HG03432 (cell line): Measurements from ENCODE around the gene SLC35A3.
A peak's percentile ranks its signal among the peaks of the same experiment; 100 is the strongest.
"Not testable (repeated sequence)": the region's sequence is repeated elsewhere in the genome, so short reads cannot be mapped to it uniquely, and the experiment has no call there.

Experiments used
- ATAC-seq: cut with Tn5 transposase; IDR thresholded peaks from one replicate; pipeline ENCODE4 v1.9.1; 2021; ENCODE audit warnings: mild to moderate bottlenecking, moderate library complexity; ENCODE audit not compliant: unreplicated experiment

SLC35A3 gene

GRCh38 chr1:99969729-99970621 is at the start of gene SLC35A3:
Gene SLC35A3, plus strand, starts transcription at chr1:99969996. Its CDS starts 23,559 bp downstream, at chr1:99993555.
- peak; percentile 94 for ATAC-seq

DNA sequence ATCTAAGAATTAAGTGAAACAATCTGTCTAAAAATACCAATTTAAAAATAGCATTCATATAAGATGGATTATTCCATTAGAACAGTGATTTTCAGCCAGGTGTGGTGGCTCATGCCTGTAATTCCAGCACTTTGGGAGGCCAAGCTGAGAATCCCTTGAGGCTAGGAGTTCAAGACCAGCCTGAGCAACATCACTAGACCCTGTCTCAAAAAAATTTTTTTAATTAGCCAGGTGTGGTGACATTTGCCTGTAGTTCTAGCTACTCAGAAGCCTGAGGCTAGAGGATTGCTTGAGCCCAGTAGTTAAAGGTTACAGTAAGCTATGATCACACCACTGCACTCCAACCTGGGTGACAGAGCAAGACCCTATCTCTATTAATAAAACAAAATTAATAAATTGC is 35.0 kb upstream of the SLC35A3 start:
- ATAC-seq = no peak

GRCh38 chr1:99935534-99935933 is 34.3 kb upstream of the SLC35A3 start:
- no peak for ATAC-seq

DNA sequence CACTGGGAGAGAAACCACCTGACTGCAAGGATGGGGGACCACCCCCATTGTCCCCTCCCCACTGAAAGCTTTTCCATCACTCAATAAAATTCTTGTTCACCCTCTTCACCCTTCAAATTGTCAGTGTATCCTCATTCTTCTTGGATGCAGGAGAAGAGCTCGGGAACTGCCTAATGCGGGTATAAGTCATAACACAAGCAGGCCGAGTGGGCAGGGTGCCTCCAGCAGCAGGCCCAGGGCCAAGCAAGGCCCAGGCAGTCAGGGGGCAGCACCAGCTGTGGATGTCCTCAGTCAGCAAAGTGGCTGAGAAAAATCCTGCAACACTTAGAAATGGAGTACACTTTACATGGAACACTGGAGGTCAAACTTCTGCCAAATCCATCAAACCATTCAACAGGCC is 33.7 kb upstream of the SLC35A3 start:
- no peak for ATAC-seq

DNA sequence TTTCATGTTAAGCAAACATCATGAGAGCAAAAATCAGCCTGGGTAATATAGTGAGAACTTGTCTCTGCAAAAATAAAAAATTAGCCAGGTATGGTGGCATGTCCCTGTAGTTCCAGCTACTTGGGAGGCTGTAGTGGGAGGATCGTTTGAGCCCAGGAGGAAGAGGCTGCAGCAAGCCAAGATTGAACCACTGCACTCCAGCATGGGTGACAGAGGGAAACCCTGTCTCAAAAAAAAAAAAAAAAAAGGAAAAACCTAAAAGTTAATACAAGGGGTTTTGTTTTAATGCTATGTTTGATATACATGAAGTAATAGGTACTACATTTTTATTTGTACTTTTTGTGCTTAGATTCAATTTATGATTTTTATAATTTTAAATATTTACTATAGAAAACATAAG is 27.1 kb upstream of the SLC35A3 start:
- no peak for ATAC-seq

- ATAC-seq = no peak
Measured at GRCh38 chr1:99943223-99943794, 26.5 kb upstream of the SLC35A3 start.

DNA sequence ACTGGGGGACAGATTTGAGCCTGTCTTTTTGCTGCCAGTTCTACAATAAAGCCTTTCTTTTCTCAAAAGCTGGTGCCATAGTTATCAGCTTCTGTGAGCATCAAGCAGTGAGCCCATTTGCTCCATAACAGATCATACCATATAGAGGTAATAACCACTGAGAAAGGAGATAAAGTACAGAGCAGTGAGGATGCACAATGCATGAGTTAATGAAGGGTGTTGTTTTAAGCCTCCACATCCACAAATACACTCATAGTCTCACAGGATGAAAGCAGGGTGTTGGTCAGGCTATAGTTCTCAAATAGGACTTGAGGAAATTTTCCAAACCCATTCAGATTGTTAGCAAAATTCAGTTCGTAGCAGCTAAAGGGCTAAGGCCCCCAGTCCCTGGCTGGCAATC is 25.6 kb upstream of the SLC35A3 start:
- ATAC-seq = no peak

DNA sequence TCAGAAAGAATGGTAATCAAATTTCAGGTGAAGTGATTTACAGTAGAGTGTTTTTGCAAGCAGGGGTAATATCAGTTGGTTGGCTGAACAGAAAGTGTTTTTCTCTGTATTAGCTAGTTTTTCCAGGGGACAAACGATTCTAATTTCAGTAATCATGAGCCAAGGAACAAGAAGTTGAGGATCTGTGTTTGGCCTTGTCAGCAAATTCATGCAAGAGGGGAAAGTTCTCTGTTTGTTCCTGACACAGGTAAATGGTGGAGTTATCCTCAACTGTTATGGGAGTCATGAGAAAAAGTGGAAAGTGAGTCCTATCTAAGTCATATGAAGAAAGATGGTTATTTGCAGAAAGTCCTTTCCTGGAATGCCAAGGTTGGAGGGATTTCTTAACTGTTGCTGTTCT is 24.6 kb upstream of the SLC35A3 start:
- ATAC-seq = no peak

- no peak for ATAC-seq
Measured at GRCh38 chr1:99950486-99950885, 19.3 kb upstream of the SLC35A3 start.

DNA sequence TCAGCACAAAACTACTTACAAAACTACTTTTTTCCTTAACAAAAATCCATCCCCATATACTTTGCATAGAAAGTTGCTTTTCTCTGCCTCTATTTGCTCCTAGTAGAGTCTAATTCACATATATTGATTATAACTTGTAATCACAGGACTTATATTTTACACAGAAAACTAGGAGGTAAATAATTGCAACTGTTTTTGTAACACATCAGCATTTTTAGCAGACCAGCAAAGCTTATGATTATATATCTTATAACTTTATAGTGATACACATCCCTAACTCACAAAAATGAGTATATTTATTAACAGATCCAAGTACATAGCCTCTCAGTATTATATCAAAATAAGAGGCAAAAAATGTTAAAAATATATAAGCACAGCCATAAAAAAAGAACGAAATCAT is 17.3 kb upstream of the SLC35A3 start:
- no peak for ATAC-seq

GRCh38 chr1:99955375-99955774 is 14.4 kb upstream of the SLC35A3 start:
- no peak for ATAC-seq

DNA sequence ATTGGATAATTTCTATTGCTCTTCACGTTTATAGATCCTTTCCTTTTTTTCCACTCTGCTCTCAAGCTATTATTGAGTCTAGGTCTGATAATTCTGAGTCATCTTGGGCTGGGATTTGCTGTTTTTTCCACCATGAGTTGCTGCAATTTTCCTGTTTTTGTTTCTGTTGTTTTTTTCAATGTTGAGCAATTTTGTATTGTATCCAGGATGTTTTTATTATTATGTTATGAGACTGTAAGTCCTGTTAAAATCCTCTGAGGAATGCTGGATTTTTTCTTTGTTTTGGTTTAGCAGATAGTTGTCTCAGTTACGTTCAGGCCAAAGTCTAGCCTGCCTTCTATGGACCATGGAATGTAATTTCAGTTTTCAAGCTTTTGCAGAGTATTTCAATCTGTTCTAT is 13.0 kb upstream of the SLC35A3 start:
- ATAC-seq = no peak

DNA sequence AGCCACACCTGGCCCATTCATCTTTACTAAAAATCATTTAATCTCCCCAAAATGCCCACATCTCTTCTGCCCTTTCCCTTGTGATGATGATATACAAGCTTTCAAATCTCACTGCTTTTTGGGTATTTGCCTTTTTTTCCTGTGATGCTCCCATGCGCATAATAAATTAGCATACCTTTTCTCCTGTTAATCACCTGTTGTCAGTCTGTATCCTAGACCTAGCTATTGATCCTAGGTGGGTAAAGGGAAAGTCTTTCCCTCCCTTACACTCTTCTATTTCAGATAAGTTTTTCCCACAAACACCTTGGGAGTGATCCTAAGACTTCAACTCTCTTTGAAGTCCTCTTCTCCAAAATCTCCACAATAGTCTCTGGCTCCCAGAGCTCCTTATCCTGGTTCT is 12.0 kb upstream of the SLC35A3 start:
- ATAC-seq = no peak

DNA sequence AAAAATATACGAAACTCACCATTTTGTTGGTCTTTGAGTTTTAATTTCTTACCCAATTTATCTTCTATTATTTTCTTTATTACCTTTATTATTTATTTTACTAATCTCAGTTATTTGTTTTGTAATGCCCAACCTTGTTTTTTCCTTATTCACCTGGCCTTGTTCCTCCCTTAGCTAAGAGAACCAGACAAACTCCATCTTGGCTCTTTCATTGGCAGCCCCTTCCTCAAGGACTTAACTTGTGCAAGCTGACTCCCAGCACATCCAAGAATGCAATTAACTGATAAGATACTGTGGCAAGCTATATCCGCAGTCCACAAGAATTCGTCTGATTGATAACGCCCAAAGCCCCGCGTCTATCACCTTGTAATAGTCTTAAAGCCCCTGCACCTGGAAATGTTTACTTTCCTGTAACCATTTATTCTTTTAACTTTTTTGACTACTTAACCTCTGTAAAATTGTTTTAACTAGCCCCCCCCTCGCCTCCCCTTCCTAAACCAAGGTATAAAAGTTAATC is 10.5 kb upstream of the SLC35A3 start:
- not testable (repeated sequence) for ATAC-seq

DNA sequence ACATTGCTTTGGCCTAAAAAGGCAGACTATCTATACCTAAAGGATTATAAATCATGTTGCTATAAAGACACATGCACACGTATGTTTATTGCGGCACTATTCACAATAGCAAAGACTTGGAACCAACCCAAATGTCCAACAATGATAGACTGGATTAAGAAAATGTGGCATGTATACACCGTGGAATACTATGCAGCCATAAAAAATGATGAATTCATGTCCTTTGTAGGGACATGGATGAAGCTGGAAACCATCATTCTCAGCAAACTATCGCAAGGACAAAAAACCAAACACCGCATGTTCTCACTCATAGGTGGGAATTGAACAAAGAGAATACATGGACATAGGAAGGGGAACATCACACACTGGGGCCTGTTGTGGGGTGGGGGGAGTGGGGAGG is 9.5 kb upstream of the SLC35A3 start:
- not testable (repeated sequence) for ATAC-seq

DNA sequence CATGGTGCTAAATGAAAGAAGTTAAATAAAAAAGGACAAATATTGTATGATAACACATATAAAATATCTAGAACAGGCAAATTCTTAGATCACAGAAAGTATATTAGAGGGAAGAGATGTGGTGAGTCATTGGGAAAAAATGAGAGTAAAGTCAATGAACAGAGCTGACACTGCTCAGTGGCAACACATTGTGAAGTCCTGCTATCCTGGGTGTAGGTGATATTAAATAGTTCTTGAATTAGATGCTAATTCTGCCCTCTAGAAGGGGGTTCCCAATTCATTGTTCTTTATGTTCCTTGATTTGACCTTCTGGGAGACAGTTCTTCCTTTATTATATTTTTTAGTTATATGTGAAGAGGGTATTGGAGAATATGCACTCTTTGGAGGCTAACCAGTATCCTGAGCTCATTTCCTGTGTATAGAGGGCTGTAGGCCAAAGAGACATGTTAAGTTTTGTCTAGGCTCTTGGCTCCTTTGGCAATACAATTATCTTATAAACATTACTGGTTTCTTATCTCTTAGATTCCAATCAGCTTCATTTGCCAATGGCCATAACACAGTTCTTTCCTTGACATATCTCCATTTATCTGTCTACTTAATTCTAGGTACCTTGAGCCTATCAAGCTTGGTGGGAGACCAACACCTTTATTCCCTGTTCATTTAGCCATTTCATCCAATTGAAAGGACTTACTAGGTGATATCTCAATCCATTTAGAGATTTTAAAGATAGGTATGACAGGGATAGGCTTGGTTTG is 6.6 kb upstream of the SLC35A3 start:
- no peak for ATAC-seq

GRCh38 chr1:99964806-99965205 is 5.0 kb upstream of the SLC35A3 start:
- no peak for ATAC-seq

- ATAC-seq = no peak
Measured at GRCh38 chr1:99965646-99966375, 4.0 kb upstream of the SLC35A3 start.

- no peak for ATAC-seq
Measured at GRCh38 chr1:99968214-99968613, 1.6 kb upstream of the SLC35A3 start.

DNA sequence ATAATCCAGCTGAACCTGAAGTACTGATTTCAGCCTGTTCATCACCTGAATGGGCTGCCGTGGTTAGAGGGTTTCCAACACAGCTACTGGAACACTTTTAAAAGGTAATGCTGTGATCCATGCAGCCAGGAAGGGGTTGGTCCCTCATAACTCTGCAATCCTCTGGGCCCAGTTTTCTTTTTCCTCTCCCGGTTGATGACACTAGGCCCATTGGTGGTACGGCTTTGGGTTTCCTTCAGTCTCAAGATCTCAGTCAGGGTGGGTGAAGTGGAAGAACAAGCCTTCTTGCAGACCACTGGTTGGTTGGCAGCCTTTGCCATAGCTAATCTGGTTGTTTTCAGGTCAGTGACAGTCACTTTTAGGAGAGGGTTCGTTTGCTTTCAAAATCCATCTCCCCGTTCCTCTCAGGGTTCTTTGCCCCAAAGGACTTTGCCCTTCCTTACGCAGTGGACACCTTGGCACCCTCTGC is 502 bp upstream of the SLC35A3 start:
- peak; percentile 2 for ATAC-seq
